Metanephros (tissue), 1 donor: ENCODE results near the gene PANX2. TPM values are rescaled to one million over a fixed set of nuclear protein-coding genes. Genes with fewer than 3 reads are reported as not detected.

ENCODE experiments used
- total RNA-seq: library from RNA; depleted of rRNA; stranded (reverse); fragments of >200 nt; gene quantifications from one replicate; pipeline ENCODE4 v1.2.3, GENCODE V29; 2014

PANX2 gene, protein sequence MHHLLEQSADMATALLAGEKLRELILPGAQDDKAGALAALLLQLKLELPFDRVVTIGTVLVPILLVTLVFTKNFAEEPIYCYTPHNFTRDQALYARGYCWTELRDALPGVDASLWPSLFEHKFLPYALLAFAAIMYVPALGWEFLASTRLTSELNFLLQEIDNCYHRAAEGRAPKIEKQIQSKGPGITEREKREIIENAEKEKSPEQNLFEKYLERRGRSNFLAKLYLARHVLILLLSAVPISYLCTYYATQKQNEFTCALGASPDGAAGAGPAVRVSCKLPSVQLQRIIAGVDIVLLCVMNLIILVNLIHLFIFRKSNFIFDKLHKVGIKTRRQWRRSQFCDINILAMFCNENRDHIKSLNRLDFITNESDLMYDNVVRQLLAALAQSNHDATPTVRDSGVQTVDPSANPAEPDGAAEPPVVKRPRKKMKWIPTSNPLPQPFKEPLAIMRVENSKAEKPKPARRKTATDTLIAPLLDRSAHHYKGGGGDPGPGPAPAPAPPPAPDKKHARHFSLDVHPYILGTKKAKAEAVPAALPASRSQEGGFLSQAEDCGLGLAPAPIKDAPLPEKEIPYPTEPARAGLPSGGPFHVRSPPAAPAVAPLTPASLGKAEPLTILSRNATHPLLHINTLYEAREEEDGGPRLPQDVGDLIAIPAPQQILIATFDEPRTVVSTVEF
- total RNA-seq: 0.82 TPM

DNA sequence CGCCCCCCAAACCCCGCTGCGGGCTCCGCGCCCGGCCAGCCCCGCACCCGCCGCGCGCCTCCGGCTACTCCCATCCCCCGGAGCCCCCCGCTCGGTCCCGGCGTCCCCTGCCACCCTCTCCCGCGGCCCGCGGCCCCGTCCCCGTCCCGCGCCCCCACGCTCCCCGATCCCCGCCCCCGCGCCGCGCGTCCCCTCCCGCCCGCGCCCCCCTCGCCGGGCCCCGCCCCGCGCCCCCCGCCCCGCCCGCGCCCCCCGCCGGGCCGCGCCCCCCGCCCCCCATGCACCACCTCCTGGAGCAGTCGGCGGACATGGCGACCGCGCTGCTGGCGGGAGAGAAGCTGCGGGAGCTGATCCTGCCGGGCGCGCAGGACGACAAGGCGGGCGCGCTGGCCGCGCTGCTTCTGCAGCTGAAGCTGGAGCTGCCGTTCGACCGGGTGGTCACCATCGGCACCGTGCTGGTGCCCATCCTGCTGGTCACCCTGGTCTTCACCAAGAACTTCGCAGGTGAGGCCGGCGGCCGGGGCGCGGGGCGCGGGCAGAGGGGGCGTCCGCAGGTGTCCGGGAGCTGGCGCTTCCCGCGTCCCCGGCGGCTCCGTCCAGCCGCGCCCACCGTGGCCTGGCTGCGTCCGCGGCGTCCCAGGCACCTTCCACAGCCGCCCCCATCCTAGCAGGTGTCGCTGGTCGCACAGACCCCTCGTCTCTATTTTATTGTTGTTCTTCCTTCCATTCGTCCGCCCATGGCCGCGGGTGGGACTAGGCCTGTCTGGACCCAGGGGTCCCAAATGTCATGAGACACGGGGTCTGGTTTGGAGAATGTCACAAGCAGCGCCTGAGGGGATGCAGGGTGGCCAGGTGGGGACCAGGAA is at the start of gene PANX2:
Gene PANX2, plus strand, starts transcription at position 279 of the 866 bp plus-strand sequence. Its CDS starts 0 bp downstream, at position 279.

GRCh38 chr22:50185375-50186087 is 15.0 kb downstream of the PANX2 start, which contains the start of gene TRABD:
Gene TRABD (plus strand): TSS chr22:50185913. CDS start chr22:50193061, 7,148 bp downstream.

GRCh38 chr22:50200461-50201190 is 30.1 kb downstream of the PANX2 start, which contains the start of gene SELENOO:
Gene SELENOO (plus strand): TSS chr22:50201011. CDS start chr22:50201037, 26 bp downstream.

Other genes with a start within 250 kb of the PANX2 start
- 60.5 TPM for gene PIM3, start 210.0 kb upstream of the PANX2 start, total RNA-seq
- not detected for gene IL17REL, start 158.0 kb upstream of the PANX2 start, total RNA-seq
- gene TTLL8, start 112.4 kb upstream of the PANX2 start, total RNA-seq: not detected
- 3.0 TPM for gene MLC1, start 85.3 kb upstream of the PANX2 start, total RNA-seq
- 0.99 TPM for gene MOV10L1, start 80.7 kb upstream of the PANX2 start, total RNA-seq
- gene TRABD, start 15.2 kb downstream of the PANX2 start, total RNA-seq: 23.7 TPM
- gene SELENOO, start 30.3 kb downstream of the PANX2 start, total RNA-seq: 33.6 TPM
- gene TUBGCP6, start 74.3 kb downstream of the PANX2 start, total RNA-seq: 55.9 TPM
- 36.7 TPM for gene HDAC10, start 80.5 kb downstream of the PANX2 start, total RNA-seq
- 19.1 TPM for gene MAPK12, start 91.0 kb downstream of the PANX2 start, total RNA-seq
- gene MAPK11, start 99.6 kb downstream of the PANX2 start, total RNA-seq: 6.8 TPM
- 302 TPM for gene PLXNB2, start 136.9 kb downstream of the PANX2 start, total RNA-seq
- 10.0 TPM for gene DENND6B, start 156.3 kb downstream of the PANX2 start, total RNA-seq
- 58.2 TPM for gene PPP6R2, start 172.6 kb downstream of the PANX2 start, total RNA-seq